ENCODE results near the gene POLR3H. TPM values are rescaled to one million over a fixed set of nuclear protein-coding genes. Genes with fewer than 3 reads are reported as not detected.

The POLR3H gene
- polyA plus RNA-seq, 10 donors, result 16.1 to 27.5 (median 22.1) TPM

GRCh38 chr22:41522813-41523212 lies 21.5 kb downstream of the POLR3H start:
- DNase-seq, result no peak

GRCh38 chr22:41521126-41521525 lies 23.1 kb downstream of the POLR3H start:
- no peak for DNase-seq

GRCh38 chr22:41518048-41518347 lies 26.3 kb downstream of the POLR3H start:
- DNase-seq, result no peak

GRCh38 chr22:41517172-41518047 lies 26.9 kb downstream of the POLR3H start:
- DNase-seq, result peak; percentile 45 to 78 (median 71)

- DNase-seq, result no peak
Measured at GRCh38 chr22:41516462-41516861, 27.8 kb downstream of the POLR3H start.

GRCh38 chr22:41513391-41513790 lies 30.9 kb downstream of the POLR3H start:
- no peak for DNase-seq

GRCh38 chr22:41512421-41513194 lies 31.7 kb downstream of the POLR3H start:
- DNase-seq, result peak in 2 of 3 donors; percentile 42 to 49

- DNase-seq, result no peak
Measured at GRCh38 chr22:41511521-41511968, 32.7 kb downstream of the POLR3H start.

GRCh38 chr22:41508770-41509170 lies 35.5 kb downstream of the POLR3H start:
- no peak for DNase-seq

- no peak for DNase-seq
Measured at GRCh38 chr22:41507330-41508063, 36.8 kb downstream of the POLR3H start.

GRCh38 chr22:41505511-41506220 lies 38.6 kb downstream of the POLR3H start:
- DNase-seq, result no peak

GRCh38 chr22:41504816-41505215 lies 39.5 kb downstream of the POLR3H start:
- no peak for DNase-seq

- DNase-seq, result no peak
Measured at GRCh38 chr22:41504397-41504796, 39.9 kb downstream of the POLR3H start.

- no peak for DNase-seq
Measured at GRCh38 chr22:41501209-41501608, 43.1 kb downstream of the POLR3H start.

GRCh38 chr22:41500303-41500702 lies 44.0 kb downstream of the POLR3H start:
- DNase-seq, result no peak

- DNase-seq, result no peak
Measured at GRCh38 chr22:41499624-41500280, 44.5 kb downstream of the POLR3H start.

GRCh38 chr22:41498303-41498835 lies 45.9 kb downstream of the POLR3H start:
- no peak for DNase-seq

GRCh38 chr22:41491374-41492100 lies 52.7 kb downstream of the POLR3H start:
- DNase-seq, result peak in 2 of 3 donors; percentile 54 to 65

- no peak for DNase-seq
Measured at GRCh38 chr22:41488596-41489385, 55.5 kb downstream of the POLR3H start.

Data from muscle of back (tissue), 11 donors.